Right atrium auricular region (tissue), 2 donors: ENCODE data around the gene APOC4. TPM values are rescaled to one million over a fixed set of nuclear protein-coding genes. Genes with fewer than 3 reads are reported as not detected.

Experiments used
- DNase-seq: peaks from one replicate; pipeline ENCODE4 v3.0.0-alpha.2; 2019; ENCODE audit warnings: low spot score
- H3K27ac ChIP-seq, 2 donors: fragments of 200-600 bp; sonication (generic); 1 replicate in 1 of 2; 2 replicates in 1 of 2; pipeline ENCODE4 v1.5.1; 2016 to 2019
- H3K27me3 ChIP-seq, 2 donors: fragments of 200-600 bp; sonication (generic); one replicate each; pipeline versions ENCODE4 v1.5.1 to v1.6.0; 2017 to 2019
- H3K36me3 ChIP-seq: fragments of 200-600 bp; sonication (generic); one replicate; pipeline ENCODE4 v1.5.1; 2016
- H3K4me1 ChIP-seq, 2 donors: fragments of 200-600 bp; sonication (generic); one replicate each; pipeline versions ENCODE4 v1.5.1 to v1.6.0; 2017 to 2019
- H3K4me3 ChIP-seq, 2 donors: fragments of 200-600 bp; sonication (generic); 1 replicate in 1 of 2; 2 replicates in 1 of 2; pipeline ENCODE4 v1.5.1; 2017 to 2019; ENCODE audit warnings: mild to moderate bottlenecking in 1 of 2, moderate library complexity in 1 of 2
- H3K9me3 ChIP-seq, 2 donors: fragments of 200-600 bp; sonication (generic); one replicate each; pipeline ENCODE4 v1.5.1; 2019
- total RNA-seq, 2 donors: library from RNA; depleted of rRNA; stranded (reverse); fragments of >200 nt; gene quantifications; one replicate each; pipeline ENCODE4 v1.1.0, GENCODE V29; 2016
- TF ChIP-seq, protein P1 (sequence below), 2 donors: fragments of 200-600 bp; sonication (generic); IDR thresholded peaks; one replicate each; pipeline ENCODE4 v1.5.1; 2019; ENCODE audit warnings: antibody characterized with exemption in 2 of 2

The APOC4 gene
- total RNA-seq, 2 donors from 2014 or later, result not detected

DNA sequence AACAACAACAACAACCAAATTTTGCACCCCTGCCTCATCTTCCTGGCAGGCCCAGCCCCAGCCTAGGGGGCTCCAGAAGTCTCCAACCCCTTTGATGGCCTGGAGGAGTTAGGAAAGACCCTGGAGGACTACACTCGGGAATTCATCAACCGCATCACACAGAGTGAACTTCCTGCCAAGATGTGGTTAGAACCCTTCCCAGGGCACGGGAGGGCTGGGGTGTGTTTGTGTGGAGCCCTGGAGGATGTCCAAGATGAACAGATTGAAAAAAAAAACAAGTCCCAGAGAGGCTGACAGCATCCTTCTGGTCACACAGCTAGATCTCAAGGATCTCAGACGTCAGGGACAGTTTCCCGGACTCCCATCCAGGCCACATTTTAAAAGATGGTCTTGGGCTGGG, 14.3 kb upstream of the APOC4 start:
- no peak for DNase-seq
- no peak overlapping the region for H3K27ac ChIP-seq
- no peaks in the 10 kb centered on the region for H3K9me3 ChIP-seq
- H3K4me3 ChIP-seq, result no peak overlapping the region
- peaks cover 0 to 32% of the 10 kb centered on the region in 2 donors for H3K4me1 ChIP-seq
- H3K36me3 ChIP-seq, result no peaks in the 10 kb centered on the region
- H3K27me3 ChIP-seq, result no peaks in the 10 kb centered on the region
- TF ChIP-seq, protein P1, sequence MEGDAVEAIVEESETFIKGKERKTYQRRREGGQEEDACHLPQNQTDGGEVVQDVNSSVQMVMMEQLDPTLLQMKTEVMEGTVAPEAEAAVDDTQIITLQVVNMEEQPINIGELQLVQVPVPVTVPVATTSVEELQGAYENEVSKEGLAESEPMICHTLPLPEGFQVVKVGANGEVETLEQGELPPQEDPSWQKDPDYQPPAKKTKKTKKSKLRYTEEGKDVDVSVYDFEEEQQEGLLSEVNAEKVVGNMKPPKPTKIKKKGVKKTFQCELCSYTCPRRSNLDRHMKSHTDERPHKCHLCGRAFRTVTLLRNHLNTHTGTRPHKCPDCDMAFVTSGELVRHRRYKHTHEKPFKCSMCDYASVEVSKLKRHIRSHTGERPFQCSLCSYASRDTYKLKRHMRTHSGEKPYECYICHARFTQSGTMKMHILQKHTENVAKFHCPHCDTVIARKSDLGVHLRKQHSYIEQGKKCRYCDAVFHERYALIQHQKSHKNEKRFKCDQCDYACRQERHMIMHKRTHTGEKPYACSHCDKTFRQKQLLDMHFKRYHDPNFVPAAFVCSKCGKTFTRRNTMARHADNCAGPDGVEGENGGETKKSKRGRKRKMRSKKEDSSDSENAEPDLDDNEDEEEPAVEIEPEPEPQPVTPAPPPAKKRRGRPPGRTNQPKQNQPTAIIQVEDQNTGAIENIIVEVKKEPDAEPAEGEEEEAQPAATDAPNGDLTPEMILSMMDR (IDR thresholded peaks at IDR 0.05), result no peak

- peaks cover 0 to 25% of the 10 kb centered on the region in 2 donors for H3K4me1 ChIP-seq
- no peaks in the 10 kb centered on the region for H3K36me3 ChIP-seq
- TF ChIP-seq, protein P1 (IDR thresholded peaks at IDR 0.05), result no peak
- no peaks in the 10 kb centered on the region for H3K27me3 ChIP-seq
- no peak overlapping the region for H3K27ac ChIP-seq
- H3K9me3 ChIP-seq, result no peaks in the 10 kb centered on the region
- no peak for DNase-seq
- no peak overlapping the region for H3K4me3 ChIP-seq
Measured at GRCh38 chr19:44930088-44930487, 11.9 kb upstream of the APOC4 start.

- Histone ChIP-seq H3K27ac (no peak overlapping the region), H3K9me3 (no peaks in the 10 kb centered on the region), H3K4me1 (peaks cover 0 to 12% of the 10 kb centered on the region in 2 donors), H3K4me3 (no peak overlapping the region), H3K36me3 (no peaks in the 10 kb centered on the region), H3K27me3 (no peaks in the 10 kb centered on the region)
- TF ChIP-seq, protein P1 (IDR thresholded peaks at IDR 0.05), result no peak
- no peak for DNase-seq
Measured at GRCh38 chr19:44931541-44931940, 10.5 kb upstream of the APOC4 start.

- Histone ChIP-seq H3K36me3 (no peaks in the 10 kb centered on the region), H3K4me1 (no peaks in the 10 kb centered on the region), H3K9me3 (no peaks in the 10 kb centered on the region), H3K4me3 (no peak overlapping the region), H3K27ac (no peak overlapping the region), H3K27me3 (no peaks in the 10 kb centered on the region)
- TF ChIP-seq, protein P1 (IDR thresholded peaks at IDR 0.05), result no peak
- no peak for DNase-seq
Measured at GRCh38 chr19:44939668-44940067, 2.4 kb upstream of the APOC4 start.

GRCh38 chr19:44943801-44944249, 1.8 kb downstream of the APOC4 start:
- Histone ChIP-seq H3K27ac (no peak overlapping the region), H3K9me3 (no peaks in the 10 kb centered on the region), H3K36me3 (no peaks in the 10 kb centered on the region), H3K4me1 (no peaks in the 10 kb centered on the region), H3K27me3 (no peaks in the 10 kb centered on the region), H3K4me3 (no peak overlapping the region)
- peak; percentile 61 for DNase-seq
- TF ChIP-seq, protein P1 (IDR thresholded peaks at IDR 0.05), result no peak

- H3K4me3 ChIP-seq, result no peak overlapping the region
- no peak overlapping the region for H3K27ac ChIP-seq
- H3K27me3 ChIP-seq, result no peaks in the 10 kb centered on the region
- DNase-seq, result no peak
- H3K4me1 ChIP-seq, result peaks cover 0 to 7% of the 10 kb centered on the region in 2 donors
- TF ChIP-seq, protein P1 (IDR thresholded peaks at IDR 0.05), result no peak
- no peaks in the 10 kb centered on the region for H3K9me3 ChIP-seq
- peaks cover 9% of the 10 kb centered on the region for H3K36me3 ChIP-seq
Measured at GRCh38 chr19:44947041-44947581, 5.1 kb downstream of the APOC4 start.
